Breast epithelium (tissue), 4 donors: ENCODE measurements around the gene CCDC112. TPM values are rescaled to one million over a fixed set of nuclear protein-coding genes. Genes with fewer than 3 reads are reported as not detected.

Source experiments
- DNase-seq, 2 donors: peaks; one replicate each; pipeline ENCODE4 v3.0.0-alpha.2; 2019; ENCODE audit warnings: low spot score in 2 of 2
- H3K27ac ChIP-seq, 2 donors: fragments of 200-600 bp; sonication (generic) in 1 of 2; one replicate each; pipeline ENCODE4 v1.5.1; 2016 to 2019; ENCODE audit warnings: mild to moderate bottlenecking in 1 of 2
- H3K27me3 ChIP-seq, 2 donors: fragments of 200-600 bp; sonication (generic) in 1 of 2; one replicate each; pipeline versions ENCODE4 v1.5.1 to v1.6.0; 2017 to 2019; ENCODE audit warnings: control low read depth in 1 of 2, mild to moderate bottlenecking in 1 of 2
- H3K36me3 ChIP-seq: fragments of 200-600 bp; one replicate; pipeline ENCODE4 v1.5.1; 2019
- H3K4me1 ChIP-seq, 2 donors: fragments of 200-600 bp; sonication (generic); one replicate each; pipeline ENCODE4 v1.5.1; 2016 to 2019; ENCODE audit warnings: control low read depth in 1 of 2
- H3K4me3 ChIP-seq, 3 donors: fragments of 200-600 bp; sonication (generic); 1 replicate in 2 of 3; 2 replicates in 1 of 3; pipeline ENCODE4 v1.5.1; 2016 to 2019; ENCODE audit warnings: mild to moderate bottlenecking in 3 of 3, moderate library complexity in 2 of 3
- H3K9me3 ChIP-seq, 2 donors: fragments of 200-600 bp; sonication (generic) in 1 of 2; one replicate each; pipeline ENCODE4 v1.5.1; 2016 to 2019; ENCODE audit warnings: control low read depth in 1 of 2
- CTCF ChIP-seq, 3 donors: fragments of 450-650 bp; IDR thresholded peaks; one replicate each; pipeline ENCODE4 v1.5.1; 2016 to 2017; ENCODE audit warnings: antibody characterized with exemption in 3 of 3, mild to moderate bottlenecking in 3 of 3, moderate library complexity in 3 of 3
- POLR2A ChIP-seq: fragments of 450-650 bp; IDR thresholded peaks from one replicate; pipeline ENCODE4 v1.6.1; 2016; ENCODE audit warnings: antibody characterized with exemption, mild to moderate bottlenecking, moderate library complexity
- POLR2AphosphoS5 ChIP-seq, 3 donors: sonication (generic); formaldehyde crosslinking; IDR thresholded peaks; one replicate each; pipeline ENCODE4 v1.6.1; 2017; ENCODE audit warnings: antibody characterized with exemption in 3 of 3
- intact Hi-C: fragments of 100-400 bp; cut with DNase I; formaldehyde crosslinking; loops from one replicate; pipeline ENCODE4 v1.15.1; 2023; ENCODE audit warnings: low total_unique reads
- total RNA-seq, 3 donors: library from RNA; depleted of rRNA; stranded (reverse); fragments of >200 nt; gene quantifications; one replicate each; pipeline ENCODE4 v1.1.0, GENCODE V29; 2016

Gene CCDC112
- total RNA-seq, 3 donors from 2014 or later, result 7.9 to 11.1 (median 8.6) TPM

DNA sequence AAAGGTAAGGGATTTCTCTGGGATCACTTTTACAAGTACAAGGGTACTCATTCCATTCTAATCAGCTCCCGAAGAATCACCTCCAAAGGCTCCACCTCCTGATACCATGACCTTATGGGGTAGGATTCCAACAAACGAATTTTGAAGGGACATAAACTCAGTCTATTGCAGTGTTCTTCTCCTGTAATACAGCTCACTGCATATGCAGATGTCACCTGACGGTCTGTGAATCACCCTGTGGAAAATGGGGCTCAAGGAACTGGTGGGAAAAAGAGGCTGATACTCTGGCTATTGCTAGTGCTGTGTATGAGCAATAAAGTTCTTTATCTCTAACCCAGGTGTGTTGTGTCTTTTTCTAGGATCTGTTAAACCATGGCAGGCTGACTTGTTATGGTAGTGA, 42.4 kb upstream of the CCDC112 start:
- no peaks in the 10 kb centered on the region for H3K36me3 ChIP-seq
- no peaks in the 10 kb centered on the region for H3K27me3 ChIP-seq
- H3K9me3 ChIP-seq, result no peaks in the 10 kb centered on the region
- TF ChIP-seq POLR2AphosphoS5 (IDR thresholded peaks at IDR 0.05) (no peak), POLR2A (no peak), CTCF (IDR thresholded peaks at IDR 0.05) (no peak)
- DNase-seq, result no peak
- H3K4me3 ChIP-seq, result no peak overlapping the region
- H3K4me1 ChIP-seq, result no peaks in the 10 kb centered on the region
- intact Hi-C loops, result no loop called here
- H3K27ac ChIP-seq, result no peak overlapping the region

DNA sequence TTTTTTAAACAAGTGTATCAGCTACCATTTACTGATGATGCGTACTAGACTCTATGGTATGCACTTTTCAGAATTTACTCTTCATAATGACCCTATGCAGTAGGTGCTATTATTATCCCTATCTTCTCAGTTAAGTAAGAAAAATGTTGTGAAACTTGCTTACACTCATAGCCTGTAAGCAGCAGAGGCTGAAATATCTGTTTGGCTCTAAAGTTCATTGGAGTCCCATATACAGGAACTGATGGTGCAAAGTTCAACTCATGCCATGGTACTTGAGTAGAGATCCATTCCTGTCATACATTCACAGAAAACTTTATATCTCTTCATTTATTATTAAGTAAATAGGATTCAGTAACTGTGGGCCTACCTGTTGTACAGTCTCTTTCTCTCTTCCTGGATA, 41.4 kb upstream of the CCDC112 start:
- Histone ChIP-seq H3K9me3 (no peaks in the 10 kb centered on the region), H3K4me3 (no peak overlapping the region), H3K4me1 (no peaks in the 10 kb centered on the region), H3K36me3 (no peaks in the 10 kb centered on the region), H3K27ac (no peak overlapping the region), H3K27me3 (no peaks in the 10 kb centered on the region)
- TF ChIP-seq POLR2AphosphoS5 (IDR thresholded peaks at IDR 0.05), result no peak
- no peak for TF ChIP-seq POLR2A
- TF ChIP-seq CTCF (IDR thresholded peaks at IDR 0.05), result no peak
- intact Hi-C loops, result no loop called here
- no peak for DNase-seq

- TF ChIP-seq POLR2A (no peak), POLR2AphosphoS5 (IDR thresholded peaks at IDR 0.05) (no peak), CTCF (IDR thresholded peaks at IDR 0.05) (no peak)
- intact Hi-C loops, result no loop called here
- H3K4me1 ChIP-seq, result no peaks in the 10 kb centered on the region
- no peaks in the 10 kb centered on the region for H3K27me3 ChIP-seq
- no peaks in the 10 kb centered on the region for H3K9me3 ChIP-seq
- H3K4me3 ChIP-seq, result no peak overlapping the region
- DNase-seq, result no peak
- no peak overlapping the region for H3K27ac ChIP-seq
- H3K36me3 ChIP-seq, result no peaks in the 10 kb centered on the region
Measured at GRCh38 chr5:115336964-115337363, 40.5 kb upstream of the CCDC112 start.

DNA sequence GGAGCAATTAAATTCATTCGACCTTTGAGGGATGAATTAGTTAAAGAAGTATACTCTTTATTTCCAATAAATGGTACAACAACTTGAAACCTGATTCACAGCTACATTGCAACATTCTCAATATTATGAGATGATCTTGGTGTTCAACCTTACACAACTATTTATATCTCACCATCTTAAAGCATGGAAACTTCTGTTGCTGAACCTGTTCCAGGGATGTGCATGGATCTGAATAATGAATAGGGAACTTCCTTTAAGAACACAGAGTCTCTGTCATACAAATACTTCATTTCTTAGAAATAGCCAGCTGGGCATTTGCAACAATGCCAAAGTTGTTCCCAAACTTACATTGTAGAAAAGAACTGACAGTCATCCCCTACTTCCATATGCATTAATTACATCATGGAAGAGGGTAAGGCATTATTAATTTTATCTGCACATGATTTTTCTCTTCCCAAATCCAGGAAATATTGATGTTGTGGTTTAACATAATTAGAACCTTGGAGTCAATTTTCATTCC, 39.8 kb upstream of the CCDC112 start:
- no peaks in the 10 kb centered on the region for H3K9me3 ChIP-seq
- H3K4me3 ChIP-seq, result no peak overlapping the region
- intact Hi-C loops, result no loop called here
- H3K36me3 ChIP-seq, result no peaks in the 10 kb centered on the region
- TF ChIP-seq POLR2AphosphoS5 (IDR thresholded peaks at IDR 0.05) (no peak), POLR2A (no peak), CTCF (IDR thresholded peaks at IDR 0.05) (no peak)
- no peaks in the 10 kb centered on the region for H3K4me1 ChIP-seq
- no peak for DNase-seq
- no peaks in the 10 kb centered on the region for H3K27me3 ChIP-seq
- H3K27ac ChIP-seq, result no peak overlapping the region

GRCh38 chr5:115335301-115335700, 38.8 kb upstream of the CCDC112 start:
- Histone ChIP-seq H3K4me3 (no peak overlapping the region), H3K9me3 (no peaks in the 10 kb centered on the region), H3K36me3 (no peaks in the 10 kb centered on the region), H3K27me3 (no peaks in the 10 kb centered on the region), H3K4me1 (no peaks in the 10 kb centered on the region), H3K27ac (no peak overlapping the region)
- TF ChIP-seq POLR2A, result no peak
- no peak for TF ChIP-seq CTCF (IDR thresholded peaks at IDR 0.05)
- TF ChIP-seq POLR2AphosphoS5 (IDR thresholded peaks at IDR 0.05), result no peak
- intact Hi-C loops, result no loop called here
- no peak for DNase-seq
